ENCODE results near the gene EP400. TPM values are rescaled to one million over a fixed set of nuclear protein-coding genes. Genes with fewer than 3 reads are reported as not detected.

The EP400 gene
- total and polyA plus RNA-seq, 2 of the 8 experiments (the other 6 are each of a cell fraction or from before 2014, with no cell fraction given): 13.1 to 69.7 TPM

DNA sequence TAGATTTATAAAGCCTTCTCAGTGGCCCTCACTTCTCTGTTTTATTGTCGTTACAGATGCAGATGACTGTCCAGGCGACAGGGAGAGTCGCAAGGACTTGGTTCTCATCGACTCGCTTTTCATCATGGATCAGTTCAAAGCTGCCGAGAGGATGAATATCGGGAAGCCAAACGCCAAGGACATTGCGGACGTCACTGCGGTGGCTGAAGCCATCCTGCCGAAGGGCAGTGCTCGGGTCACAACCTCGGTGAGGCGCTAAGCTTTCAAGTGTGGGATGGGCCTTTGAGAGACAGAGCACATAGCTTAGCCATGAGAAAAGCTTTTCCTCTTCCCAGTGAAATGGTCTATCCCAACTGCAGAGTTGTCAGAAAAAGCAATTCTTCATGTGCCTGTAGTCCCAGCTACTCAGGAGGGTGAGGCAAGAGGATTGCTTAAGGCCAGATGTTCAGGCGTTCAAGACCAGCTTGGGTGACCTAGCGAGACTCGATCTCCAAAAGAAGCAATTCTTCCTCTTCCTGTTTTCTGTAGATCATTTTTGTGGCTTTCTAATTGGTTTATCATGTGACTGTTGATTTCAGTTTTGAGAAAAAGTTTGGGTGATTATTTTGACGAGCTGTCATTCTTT lies 56.4 kb downstream of the EP400 start:
- ChIA-PET CTCF (ENCODE audit: partially characterized antibody) (no interaction called here), POLR2A (ENCODE audit: partially characterized antibody) (interaction anchor here (0.7 kb wide), 1 partner anchor 56 kb away, joined by 3 read pairs; no protein-coding TSS in a partner anchor)
- Histone ChIP-seq H3K4me2 (ENCODE audit: insufficient read depth in 1 of 2, low read depth in 2 of 2, low read length in 2 of 2) (no peak overlapping the region), H3K27ac (ENCODE audit: low read depth, low read length) (no peak overlapping the region), H3K4me3 (ENCODE audit: extremely low read depth in 1 of 4, insufficient read depth in 2 of 4, low read depth in 3 of 4, low read length in 4 of 4) (no peak overlapping the region), H2BK5ac (ENCODE audit: low read depth, low read length) (no peak overlapping the region), H2BK20ac (ENCODE audit: low read length) (no peak overlapping the region), H4K91ac (replicated peaks; ENCODE audit: insufficient read length, low read length) (no peak overlapping the region), H3K23me2 (ENCODE audit: low read depth, low read length) (no peaks in the 10 kb centered on the region), H3K18ac (ENCODE audit: extremely low read depth, low read length) (no peak overlapping the region), H3K79me1 (ENCODE audit: low read depth, low read length) (no peaks in the 10 kb centered on the region), H2BK15ac (ENCODE audit: low read length) (no peak overlapping the region), H3K36me3 (ENCODE audit: control insufficient read depth in 2 of 4, insufficient read depth in 4 of 4, low read length in 3 of 4) (peaks cover 18 to 45% (median 31%) of the 10 kb centered on the region in 4 experiments; a peak in 7 of 8 replicates), H2BK120ac (replicated peaks; ENCODE audit: low read depth, low read length) (no peak overlapping the region), H3K4ac (replicated peaks; ENCODE audit: insufficient read length, low read depth, low read length) (no peak overlapping the region), H2AK5ac (ENCODE audit: low read depth, low read length) (no peak overlapping the region), H3K9ac (replicated peaks in 1 of 4; ENCODE audit: extremely low read depth in 1 of 4, low read depth in 3 of 4, low read length in 3 of 4) (no peak overlapping the region), H3K9me3 (ENCODE audit: insufficient read depth in 2 of 2, low read depth in 1 of 2, low read length in 1 of 2) (no peaks in the 10 kb centered on the region), H2BK12ac (ENCODE audit: low read depth, low read length) (no peak overlapping the region), H2AFZ (ENCODE audit: low read length) (no peak overlapping the region), H3K23ac (ENCODE audit: insufficient read length) (no peak overlapping the region), H3K27me3 (replicated peaks in 1 of 4; ENCODE audit: control insufficient read depth in 3 of 4, extremely low read depth in 1 of 4, insufficient read depth in 3 of 4, low read length in 3 of 4) (no peaks in the 10 kb centered on the region), H3K56ac (replicated peaks; ENCODE audit: insufficient read length, low read depth, low read length) (no peak overlapping the region), H4K8ac (ENCODE audit: extremely low read depth, insufficient read depth, low read length) (no peak overlapping the region), H4K20me1 (replicated peaks in 1 of 2; ENCODE audit: control insufficient read depth in 1 of 2, insufficient read depth in 2 of 2, low read length in 2 of 2) (peaks cover 0 to 8% of the 10 kb centered on the region in 2 experiments), H3K4me1 (replicated peaks in 1 of 4; ENCODE audit: control insufficient read depth in 3 of 4, insufficient read depth in 4 of 4, low read length in 3 of 4) (no peaks in the 10 kb centered on the region), H3K79me2 (ENCODE audit: control insufficient read depth in 1 of 2, insufficient read depth in 2 of 2, low read length in 2 of 2) (peaks cover 0 to 5% of the 10 kb centered on the region in 2 experiments; a peak in 1 of 4 replicates), H4K5ac (ENCODE audit: insufficient read length, low read depth, low read length) (no peak overlapping the region), H3K14ac (ENCODE audit: insufficient read length) (no peak overlapping the region)
- DNase-seq (ENCODE audit: low read depth in 1 of 2, low spot score in 2 of 2): no peak
- no peak for FAIRE-seq
- WGBS, 2 experiments (ENCODE audit: extremely low coverage in 1 of 2, insufficient coverage in 1 of 2, insufficient read length in 1 of 2, insufficient replicate concordance in 2 of 2, low coverage in 1 of 2, low lambda C conversion rate in 2 of 2, missing lambda C conversion rate in 1 of 2): 90% methylated on average over 19 of the region's 19 CpGs; no CpG with 5 or more reads in 1 of the 2 experiments
- TF ChIP-seq CEBPB (IDR thresholded peaks at IDR 0.05; ENCODE audit: low read depth, low read length): no peak
- no peak for TF ChIP-seq SUZ12 (IDR thresholded peaks at IDR 0.05; ENCODE audit: low read length)
- TF ChIP-seq POLR2A (IDR thresholded peaks at IDR 0.05; ENCODE audit: control extremely low read depth in 1 of 2, low read depth in 2 of 2, low read length in 2 of 2): no peak
- TF ChIP-seq ZNF274 (IDR thresholded peaks at IDR 0.05; ENCODE audit: borderline replicate concordance, extremely low read depth, low read length): no peak
- no peak for TF ChIP-seq CBX5 (IDR thresholded peaks at IDR 0.05; ENCODE audit: low read depth, low read length)
- no peak for TF ChIP-seq CHD2 (IDR thresholded peaks at IDR 0.05; ENCODE audit: low read length)
- TF ChIP-seq CBX8 (IDR thresholded peaks at IDR 0.05; ENCODE audit: borderline replicate concordance, low read depth, low read length): no peak
- TF ChIP-seq, protein P1, sequence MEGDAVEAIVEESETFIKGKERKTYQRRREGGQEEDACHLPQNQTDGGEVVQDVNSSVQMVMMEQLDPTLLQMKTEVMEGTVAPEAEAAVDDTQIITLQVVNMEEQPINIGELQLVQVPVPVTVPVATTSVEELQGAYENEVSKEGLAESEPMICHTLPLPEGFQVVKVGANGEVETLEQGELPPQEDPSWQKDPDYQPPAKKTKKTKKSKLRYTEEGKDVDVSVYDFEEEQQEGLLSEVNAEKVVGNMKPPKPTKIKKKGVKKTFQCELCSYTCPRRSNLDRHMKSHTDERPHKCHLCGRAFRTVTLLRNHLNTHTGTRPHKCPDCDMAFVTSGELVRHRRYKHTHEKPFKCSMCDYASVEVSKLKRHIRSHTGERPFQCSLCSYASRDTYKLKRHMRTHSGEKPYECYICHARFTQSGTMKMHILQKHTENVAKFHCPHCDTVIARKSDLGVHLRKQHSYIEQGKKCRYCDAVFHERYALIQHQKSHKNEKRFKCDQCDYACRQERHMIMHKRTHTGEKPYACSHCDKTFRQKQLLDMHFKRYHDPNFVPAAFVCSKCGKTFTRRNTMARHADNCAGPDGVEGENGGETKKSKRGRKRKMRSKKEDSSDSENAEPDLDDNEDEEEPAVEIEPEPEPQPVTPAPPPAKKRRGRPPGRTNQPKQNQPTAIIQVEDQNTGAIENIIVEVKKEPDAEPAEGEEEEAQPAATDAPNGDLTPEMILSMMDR (IDR thresholded peaks at IDR 0.05; ENCODE audit: control extremely low read depth in 1 of 3, insufficient read depth in 1 of 3, low read depth in 1 of 3, low read length in 3 of 3): no peak
- TF ChIP-seq SP2 (IDR thresholded peaks at IDR 0.05; ENCODE audit: low read length): no peak
- no peak for TF ChIP-seq HDAC6 (IDR thresholded peaks at IDR 0.05; ENCODE audit: low read depth, low read length)
- no peak for TF ChIP-seq TAF1 (IDR thresholded peaks at IDR 0.05; ENCODE audit: low read depth, low read length)
- no peak for TF ChIP-seq RAD21 (IDR thresholded peaks at IDR 0.05 in 1 of 2, conservative IDR thresholded peaks at IDR 0.05 in 1 of 2; ENCODE audit: low read depth in 2 of 2, low read length in 2 of 2)

Measured in H1 (cell line).